HG03095 (cell line): ENCODE results near the gene MTG1.
"Not testable (repeated sequence)": the region's sequence is repeated elsewhere in the genome, so short reads cannot be mapped to it uniquely, and the experiment has no call there.

Experiments
- ATAC-seq: cut with Tn5 transposase; IDR thresholded peaks from one replicate; pipeline ENCODE4 v1.9.1; 2021; ENCODE audit warnings: moderate library complexity; ENCODE audit not compliant: unreplicated experiment

The MTG1 gene

DNA sequence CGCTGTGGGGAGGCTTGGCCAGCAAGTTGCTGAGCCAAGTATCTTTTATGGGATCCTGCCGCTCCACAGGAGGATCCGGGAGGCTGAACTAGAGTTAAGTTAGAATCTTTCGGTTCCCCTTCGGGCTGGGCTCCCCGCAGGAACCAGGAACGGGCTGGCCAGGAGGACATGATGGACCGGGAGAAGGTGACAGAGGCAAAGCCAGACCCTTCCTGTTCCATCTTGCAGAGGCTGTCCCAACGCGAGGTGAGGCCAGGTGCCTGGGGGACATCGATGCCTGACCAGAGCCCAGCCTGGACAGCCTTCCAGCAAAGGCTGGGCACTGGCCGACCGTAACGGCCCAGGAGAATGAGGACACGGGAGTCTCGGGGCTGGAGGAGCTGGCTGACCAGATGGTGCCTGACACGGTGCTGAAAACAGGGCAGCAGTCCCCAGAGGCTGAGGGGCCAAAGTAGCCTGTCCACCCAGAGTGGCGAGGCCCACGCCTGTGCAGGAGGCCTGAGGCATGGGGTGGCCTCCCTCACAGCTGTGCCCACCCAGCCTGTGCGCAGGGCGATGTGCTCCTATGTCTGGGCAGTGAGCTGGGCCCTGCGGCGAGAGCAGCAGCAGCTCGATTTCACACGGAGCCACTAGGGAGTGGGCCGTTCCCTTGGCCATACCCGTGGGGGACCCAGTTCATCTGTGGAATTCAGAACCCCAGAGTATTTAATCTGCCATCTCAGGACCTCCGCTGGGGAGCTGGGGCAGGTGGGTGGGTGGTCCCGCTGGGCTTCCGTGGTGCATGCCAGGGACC, 16.7 kb upstream of the MTG1 start:
- ATAC-seq: no peak

DNA sequence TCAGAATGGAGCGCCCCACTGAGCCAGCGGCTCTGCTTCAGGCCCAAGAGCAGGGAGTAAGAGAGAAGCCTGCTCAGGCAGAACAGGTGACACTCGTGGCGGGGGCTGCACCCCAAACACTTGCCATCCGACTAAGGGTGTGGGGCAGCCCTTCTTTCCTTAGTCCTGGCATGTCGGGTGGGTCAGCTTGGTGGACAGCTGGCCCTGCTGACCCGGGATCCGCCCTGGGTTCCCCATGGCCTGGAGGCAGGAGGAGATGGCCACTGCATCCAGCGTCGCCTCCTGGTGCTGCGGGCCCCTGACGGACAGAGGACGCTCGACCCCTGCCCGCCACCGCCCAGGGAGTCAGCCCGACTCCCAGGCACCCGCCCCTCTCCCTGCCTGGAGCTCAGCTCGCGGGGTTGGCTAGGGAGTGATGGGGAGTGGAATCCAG, 16.1 kb upstream of the MTG1 start:
- ATAC-seq: no peak

DNA sequence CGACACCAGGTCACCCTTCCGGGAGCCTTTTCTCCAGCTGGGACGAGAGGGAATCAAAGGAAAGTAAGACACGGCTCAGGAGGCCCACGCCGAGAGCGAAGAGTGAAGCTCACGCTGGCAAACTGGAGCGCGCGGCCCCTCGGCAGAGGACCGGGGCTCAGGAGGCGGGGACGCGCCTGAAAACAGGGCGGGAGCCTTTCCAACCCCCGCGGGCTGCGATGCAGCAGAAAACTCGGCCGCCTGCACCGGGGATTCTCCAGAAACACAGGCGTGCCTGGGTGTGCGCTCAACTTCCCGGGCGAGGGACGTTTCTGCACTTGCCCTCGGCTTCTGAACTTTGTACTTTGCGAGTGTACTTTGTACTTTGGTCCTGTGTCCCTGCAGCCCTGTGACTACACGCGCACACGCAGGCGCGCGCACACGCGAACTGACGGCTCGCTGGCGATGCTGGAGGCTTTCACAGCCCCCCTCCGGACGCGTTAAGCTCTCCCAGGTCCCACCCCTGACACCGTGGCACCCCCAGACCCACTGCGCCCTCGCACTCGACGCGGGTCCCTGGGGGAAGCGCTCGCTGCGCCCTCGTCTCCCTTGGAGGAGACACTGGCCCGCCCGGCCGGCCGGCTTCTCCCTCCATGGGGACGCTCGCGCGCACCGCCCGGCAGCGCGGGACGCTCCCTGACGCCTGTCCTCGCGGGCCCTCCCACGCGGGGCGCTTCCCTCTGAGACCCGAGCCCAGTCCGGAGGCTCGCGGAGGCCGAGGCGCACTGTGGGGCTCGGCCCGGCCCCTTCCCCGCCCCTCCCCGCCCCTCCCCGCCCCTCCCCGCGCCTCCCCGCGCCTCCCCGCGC, 15.5 kb upstream of the MTG1 start:
- ATAC-seq: peak; percentile 34

DNA sequence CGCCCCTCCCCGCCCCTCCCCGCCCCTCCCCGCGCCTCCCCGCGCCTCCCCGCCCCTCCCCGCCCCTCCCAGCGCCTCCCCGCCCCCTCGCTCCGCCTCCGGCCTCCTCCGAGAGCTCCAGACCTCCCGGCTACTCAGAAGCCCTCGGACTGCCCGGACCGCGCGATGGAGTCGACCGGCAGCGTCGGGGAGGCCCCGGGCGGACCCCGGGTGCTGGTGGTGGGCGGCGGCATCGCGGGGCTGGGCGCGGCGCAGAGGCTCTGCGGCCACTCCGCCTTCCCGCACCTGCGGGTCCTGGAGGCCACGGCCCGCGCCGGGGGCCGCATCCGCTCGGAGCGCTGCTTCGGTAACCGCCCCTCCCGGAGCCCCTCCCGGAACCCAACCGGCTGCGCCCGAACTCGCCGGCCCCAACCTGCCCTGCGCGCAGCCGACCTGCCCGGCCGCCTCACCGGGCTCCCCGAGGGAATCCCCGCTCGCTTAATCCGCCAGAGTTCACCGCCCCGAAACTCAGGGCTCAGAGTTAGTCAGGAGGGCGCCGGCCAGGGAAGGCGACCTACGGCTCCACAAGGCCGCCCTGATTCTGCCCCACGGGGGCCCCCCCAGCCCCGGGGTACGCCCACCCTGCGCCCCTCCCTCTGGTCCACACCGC, 14.7 kb upstream of the MTG1 start, which contains the start of gene PAOX:
TSS of gene PAOX (plus strand) at position 111 of the 649 bp plus-strand sequence. CDS start at position 166, 55 bp downstream.
- ATAC-seq: peak; percentile 50

DNA sequence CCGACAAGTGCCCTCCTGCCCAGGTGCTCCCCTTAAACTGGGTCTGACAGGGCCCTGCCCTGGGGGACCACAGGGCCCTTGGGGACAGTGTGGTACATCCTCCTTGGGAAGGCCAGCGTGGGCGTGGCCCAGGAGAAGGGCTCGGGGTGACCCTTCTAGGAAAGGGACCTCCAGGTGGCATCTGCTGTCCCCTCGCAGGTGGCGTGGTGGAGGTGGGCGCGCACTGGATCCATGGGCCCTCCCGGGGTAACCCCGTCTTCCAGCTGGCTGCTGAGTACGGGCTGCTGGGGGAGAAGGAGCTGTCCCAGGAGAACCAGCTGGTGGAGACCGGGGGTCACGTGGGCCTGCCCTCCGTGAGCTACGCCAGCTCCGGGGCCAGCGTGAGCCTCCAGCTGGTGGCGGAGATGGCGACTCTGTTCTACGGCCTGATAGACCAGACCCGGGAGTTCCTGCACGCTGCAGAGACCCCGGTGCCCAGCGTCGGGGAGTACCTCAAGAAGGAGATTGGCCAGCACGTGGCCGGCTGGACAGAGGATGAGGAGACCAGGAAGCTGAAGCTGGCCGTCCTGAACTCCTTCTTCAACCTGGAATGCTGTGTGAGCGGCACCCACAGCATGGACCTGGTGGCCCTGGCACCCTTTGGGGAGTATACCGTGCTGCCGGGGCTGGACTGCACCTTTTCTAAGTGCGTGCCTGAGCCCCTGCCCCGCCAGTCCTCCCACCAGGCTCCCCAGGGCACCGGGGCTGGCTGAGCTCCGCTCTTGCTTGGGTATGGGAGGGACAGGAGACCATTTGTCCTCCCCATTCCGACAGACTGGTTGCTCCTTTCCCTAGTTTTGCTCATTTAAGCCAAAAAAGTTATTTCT, 13.9 kb upstream of the MTG1 start:
- no peak for ATAC-seq

DNA sequence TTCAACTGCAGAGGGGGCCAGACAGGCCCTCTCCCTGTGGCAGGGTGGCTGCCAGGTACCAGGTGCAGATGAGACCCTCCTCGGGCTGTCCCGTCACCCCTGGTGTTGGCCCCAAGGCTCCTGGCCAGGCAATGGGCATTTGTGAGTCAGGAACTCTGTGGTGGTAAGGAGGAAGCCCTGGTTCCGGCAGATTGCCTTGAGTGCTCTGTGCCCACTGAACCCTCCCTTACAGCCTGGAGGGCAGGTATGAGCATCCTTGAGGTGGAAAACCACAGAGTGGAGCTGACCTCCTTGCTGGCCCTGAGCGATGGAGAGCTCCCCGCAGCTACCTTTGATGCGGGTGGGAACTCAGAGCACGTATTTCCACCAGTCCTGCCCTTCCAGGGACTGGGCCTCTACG, 12.9 kb upstream of the MTG1 start:
- no peak for ATAC-seq

DNA sequence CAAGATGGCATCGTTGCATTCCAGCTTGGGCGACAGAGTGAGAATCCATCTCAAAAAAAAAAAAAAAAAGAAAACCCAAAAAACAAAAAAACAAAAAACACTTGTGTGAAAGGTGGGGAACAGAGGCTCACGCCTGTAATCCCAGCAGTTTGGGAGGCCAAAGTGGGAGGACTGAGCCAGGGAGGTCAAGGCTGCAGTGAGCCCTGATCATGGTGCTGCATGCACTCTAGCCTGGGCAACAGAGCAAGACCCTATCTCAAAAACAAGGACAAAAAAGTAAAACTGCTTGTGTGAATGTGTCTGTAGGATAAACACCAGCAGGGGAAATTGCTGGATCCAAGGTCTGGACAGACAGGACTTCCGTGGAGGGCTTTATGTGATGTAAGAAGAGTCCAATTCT, 10.4 kb upstream of the MTG1 start:
- ATAC-seq: no peak

DNA sequence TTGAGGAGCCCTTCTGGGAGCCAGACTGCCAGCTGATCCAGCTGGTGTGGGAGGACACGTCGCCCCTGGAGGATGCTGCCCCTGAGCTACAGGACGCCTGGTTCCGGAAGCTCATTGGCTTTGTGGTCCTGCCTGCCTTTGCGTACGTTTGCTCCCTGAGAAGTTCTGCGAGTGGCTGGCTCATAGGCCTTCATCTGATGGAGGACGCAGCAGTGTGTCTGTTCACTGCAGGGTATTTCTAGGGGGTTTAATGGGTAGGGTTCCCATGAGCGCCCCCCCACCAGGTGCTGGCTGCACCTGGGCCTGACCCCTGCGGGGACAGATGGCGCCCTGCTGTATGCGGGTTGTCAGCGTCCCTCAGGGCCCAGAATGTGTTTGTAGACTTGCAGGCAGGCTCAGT, 9.9 kb upstream of the MTG1 start:
- ATAC-seq: no peak

DNA sequence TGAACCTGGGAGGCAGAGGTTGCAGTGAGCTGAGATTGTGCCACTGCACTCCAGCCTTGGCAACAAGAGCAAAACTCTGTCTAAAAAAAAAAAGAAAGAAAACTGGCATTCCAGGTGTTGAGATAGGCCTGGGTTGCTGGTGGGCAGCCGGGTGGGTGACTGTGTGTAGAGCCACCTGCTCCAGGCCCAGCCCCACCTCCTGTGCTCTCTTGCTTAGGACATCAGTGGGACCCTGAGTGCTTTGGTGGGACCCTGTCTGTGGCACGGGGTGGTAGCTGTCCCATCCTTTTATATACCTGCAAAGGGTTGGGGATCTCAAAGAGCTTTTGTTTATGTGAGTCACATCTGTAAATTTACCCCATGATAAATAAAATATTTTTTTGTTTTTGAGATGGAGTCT, 8.7 kb upstream of the MTG1 start:
- ATAC-seq: no peak

DNA sequence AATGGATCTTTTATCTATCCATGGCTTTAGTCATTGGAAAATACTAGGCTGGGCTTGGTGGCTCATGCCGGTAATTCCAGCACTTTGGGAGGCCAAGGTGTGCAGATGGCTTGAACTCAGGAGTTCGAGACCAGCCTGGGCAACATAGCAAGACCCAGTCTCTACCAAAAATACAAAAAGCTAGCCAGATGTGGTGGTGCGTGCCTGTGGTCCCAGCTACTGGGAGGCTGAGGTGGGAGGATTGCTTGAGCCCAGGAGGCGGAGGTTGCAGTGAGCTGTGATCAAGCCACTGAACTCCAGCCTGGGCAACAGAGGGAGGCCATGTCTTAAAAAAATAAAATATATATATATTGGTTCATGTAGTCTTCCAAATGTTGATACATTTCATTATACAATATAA, 7.0 kb upstream of the MTG1 start:
- not testable (repeated sequence) for ATAC-seq

DNA sequence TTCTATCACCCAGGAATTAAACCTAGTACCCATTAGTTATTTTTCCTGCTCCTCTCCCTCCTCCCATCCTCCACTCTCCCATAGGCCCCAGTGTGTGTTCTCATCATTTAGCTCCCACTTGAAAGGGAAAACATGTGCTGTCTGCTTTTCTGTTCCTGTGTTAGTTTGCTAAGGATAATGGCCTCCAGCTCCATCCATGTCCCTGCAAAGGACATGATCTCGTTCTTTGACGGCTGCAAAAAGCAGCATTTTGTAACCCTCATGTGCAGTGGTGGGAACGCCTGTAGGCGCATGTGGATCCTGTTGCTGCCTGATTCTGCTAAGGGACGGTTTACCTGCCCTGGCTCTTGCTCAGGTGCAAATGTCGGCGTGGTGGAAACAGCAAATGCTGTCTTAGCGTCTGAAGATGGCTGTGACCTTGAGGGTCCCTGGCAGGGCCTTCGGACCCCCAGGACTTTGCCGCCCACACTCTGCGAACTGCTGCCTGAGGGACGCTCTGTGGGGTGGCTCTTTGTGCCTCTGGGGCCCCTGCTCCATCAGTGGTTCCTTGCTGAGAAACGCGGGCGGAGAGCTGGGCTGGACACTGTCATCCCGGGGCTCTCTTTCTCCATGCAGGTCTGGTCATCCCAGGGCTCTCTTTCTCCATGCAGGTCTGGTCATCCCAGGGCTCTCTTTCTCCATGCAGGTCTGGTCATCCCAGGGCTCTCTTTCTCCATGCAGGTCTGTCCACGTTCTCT, 5.6 kb upstream of the MTG1 start:
- no peak for ATAC-seq

DNA sequence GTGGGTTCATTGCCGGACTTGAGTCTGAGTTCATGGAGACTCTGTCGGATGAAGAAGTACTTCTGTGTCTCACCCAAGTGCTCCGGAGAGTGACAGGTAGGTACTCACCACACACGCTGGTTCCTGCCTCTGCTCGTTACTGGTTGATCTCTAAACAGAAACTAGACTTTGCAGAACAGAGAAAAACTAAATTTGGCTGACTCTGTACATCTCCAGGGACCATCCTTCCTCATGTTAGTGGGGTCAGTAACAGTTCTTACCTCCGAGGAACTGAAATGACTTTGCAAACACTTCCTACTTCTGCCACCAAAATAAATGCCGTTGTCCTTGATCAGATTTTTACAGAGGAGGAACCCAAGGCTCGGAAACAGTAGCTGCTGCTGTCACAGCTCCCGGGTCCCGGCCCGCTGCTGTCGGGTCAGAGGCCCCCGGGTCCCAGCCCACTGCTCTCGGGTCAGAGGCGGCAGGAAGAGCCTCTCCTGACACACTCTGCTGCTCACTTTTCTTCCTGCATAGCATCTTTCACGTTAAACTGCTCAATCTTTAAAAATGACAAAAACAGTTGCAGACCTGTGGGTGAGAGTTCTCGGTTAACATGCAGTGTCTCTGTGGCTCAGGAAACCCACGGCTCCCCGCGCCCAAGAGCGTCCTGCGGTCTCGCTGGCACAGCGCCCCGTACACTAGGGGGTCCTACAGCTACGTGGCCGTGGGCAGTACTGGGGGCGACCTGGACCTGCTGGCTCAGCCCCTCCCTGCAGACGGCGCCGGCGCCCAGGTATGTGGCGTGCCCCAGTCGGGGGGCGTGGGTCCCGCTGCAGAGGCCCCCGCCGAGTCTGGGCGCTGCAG, 4.8 kb upstream of the MTG1 start:
- peak; percentile 82 for ATAC-seq

DNA sequence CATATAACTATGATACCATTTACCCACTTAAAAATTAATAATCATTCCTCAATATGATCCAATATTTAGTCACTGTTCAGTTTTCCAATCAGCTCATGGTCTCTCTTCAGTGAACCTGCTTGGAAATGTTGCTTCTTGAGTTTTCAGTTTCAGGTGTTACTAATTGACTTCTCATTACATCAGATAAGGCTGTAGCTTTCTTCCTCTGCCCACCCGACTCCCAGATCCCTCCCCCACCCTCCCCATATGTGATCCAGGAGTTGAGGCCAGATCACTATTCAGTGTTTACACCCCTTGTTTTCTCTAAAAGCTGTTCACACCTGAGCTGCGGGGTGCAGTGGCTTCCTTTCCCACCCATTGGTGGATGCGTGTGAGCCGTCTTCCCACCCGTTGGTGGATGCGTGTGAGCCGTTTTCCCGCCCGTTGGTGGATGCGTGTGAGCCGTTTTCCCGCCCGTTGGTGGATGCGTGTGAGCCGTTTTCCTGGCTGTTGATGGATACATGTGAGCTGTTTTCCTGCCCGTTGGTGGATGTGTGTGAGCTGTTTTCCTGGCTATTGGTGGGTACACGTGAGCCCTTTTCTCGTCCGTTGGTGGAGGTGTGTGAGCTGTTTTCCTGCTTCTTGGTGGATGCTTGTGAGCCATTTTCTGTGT, 3.2 kb upstream of the MTG1 start:
- ATAC-seq: no peak

DNA sequence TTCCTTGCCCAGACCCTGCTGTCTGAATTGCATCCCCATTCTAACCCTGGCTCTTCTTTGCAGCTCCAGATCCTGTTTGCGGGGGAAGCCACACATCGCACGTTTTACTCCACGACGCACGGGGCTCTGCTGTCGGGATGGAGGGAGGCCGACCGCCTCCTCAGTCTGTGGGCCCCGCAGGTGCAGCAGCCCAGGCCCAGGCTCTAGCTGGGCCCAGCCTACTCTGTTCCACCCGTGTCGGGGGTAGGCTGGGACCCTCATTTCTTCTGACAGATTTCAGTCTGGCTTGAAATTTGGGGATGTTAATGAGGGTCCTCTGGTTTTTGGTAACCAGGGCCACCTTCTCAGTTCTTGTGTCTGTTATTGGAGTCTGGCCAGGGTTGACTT, 2.7 kb upstream of the MTG1 start:
- no peak for ATAC-seq

DNA sequence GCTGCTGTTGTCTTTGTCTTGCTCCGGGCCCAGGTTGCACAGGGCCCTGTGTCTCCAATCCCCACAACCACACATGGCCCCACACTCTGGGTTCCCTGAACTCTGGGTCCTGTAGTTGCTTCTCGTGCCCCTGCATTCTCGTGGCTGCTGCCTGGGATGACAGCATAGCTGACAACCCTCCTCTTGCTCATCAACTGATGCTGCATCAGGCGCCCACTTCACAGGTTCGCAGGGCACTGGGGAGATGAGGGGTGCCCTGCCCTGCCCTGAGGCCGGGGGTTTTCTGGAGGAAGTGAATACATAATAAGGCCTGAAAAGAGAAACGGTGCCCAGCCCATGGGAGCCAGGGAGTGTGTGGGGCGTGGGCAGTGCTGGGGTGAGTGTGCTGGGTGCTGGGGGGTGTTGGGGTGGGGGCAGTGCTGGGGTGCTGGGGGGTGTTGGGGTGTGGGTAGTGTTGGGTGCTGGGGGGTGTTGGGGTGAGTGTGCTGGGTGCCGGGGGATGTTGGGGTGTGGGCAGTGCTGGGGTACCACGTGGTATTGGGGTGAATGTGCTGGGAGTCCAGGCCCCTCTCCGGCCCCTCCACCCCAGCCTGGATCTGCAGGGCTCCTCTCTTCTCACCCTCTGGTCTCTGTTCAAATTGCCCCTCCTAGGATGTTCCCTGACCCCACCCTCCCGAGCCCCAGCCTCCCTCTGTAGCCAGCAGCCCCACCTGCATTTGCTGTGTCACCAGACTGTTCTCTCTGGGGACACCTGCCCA, 2.0 kb upstream of the MTG1 start:
- ATAC-seq: no peak

DNA sequence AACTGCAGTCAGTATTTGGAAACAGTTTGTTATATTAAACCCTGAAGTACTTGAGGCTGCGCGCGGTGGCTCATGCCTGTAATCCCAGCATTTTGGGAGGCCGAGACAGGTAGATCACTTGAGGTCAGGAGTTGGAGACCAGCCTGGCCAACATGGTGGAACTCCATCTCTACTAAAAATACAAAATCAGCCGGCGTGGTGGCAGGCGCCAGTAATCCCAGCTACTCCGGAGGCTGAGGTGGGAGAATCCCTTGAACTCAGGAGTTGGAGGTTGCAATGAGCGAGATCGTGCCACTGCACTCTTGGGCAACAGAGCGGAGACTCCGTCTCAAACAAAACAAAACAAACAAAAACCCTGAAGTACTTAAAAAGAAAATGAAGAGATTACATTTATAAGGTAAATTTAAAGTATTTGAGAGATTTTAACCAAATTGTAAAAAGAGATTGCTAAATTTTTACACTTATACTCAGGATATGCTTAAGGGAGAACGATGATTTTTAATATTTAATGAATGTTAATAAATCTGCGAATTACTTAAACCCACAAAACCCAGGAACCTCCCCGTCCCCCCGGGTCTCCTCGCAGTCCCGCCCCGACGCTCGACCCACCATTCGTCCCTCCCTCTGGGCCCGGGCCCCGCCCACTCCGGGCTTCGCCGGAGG, 425 bp upstream of the MTG1 start:
- ATAC-seq: no peak

DNA sequence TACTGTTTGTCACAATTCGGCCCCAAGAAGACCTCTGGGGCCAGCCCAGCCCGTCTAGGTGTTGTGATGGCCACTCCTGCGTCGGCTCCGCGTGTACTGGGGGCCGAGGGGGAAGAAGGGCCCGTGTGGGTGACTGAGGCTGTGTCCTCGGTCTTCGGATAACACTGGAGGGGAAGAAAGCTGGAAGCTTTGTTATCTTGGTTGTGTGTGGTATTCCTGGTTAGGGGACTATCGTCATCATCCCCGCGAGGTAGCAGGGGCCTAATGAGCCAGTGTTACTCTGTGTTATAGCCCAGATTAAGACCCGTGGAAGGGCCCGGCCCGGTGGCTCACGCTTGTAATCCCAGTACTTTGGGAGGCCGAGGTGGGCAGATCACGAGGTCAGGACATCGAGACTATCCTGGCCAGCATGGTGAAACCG, 854 bp downstream of the MTG1 start:
- no peak for ATAC-seq
